ENCODE measurements around the gene RPP25L. TPM values are rescaled to one million over a fixed set of nuclear protein-coding genes. Genes with fewer than 3 reads are reported as not detected.

The RPP25L gene
- total RNA-seq, 2 donors from 2014 or later = 52.1 to 53.2 TPM

DNA sequence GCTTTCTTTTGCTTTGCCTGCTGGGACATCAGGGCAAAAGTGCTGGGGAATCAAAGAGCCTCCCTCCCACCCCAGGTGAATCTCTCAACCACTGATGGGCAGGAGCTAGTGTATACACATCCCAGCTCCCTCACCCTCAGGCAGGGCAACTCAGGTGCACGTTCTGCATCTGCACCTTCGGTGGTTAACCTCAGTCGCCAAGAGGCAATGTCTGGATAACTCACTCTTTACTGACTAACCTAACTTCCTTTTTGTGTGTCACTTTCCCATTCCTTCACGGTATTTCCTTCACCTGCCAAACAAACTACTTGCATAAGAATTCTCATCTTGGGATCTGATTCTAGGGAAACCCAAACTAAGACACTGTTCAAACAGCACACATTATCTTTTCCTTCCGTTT lies 48.6 kb downstream of the RPP25L start:
- WGBS = 83% methylated on average over 5 of the region's 5 CpGs
- intact Hi-C loops (cut with DNase I) = no loop called here
- Histone ChIP-seq H3K36me3 (no peaks in the 10 kb centered on the region), H3K9me3 (no peaks in the 10 kb centered on the region), H3K4me1 (replicated peaks) (no peaks in the 10 kb centered on the region), H3K27me3 (replicated peaks; ENCODE audit: insufficient read depth) (no peaks in the 10 kb centered on the region), H3K4me3 (no peak overlapping the region), H3K27ac (no peak overlapping the region)
- TF ChIP-seq POLR2A (IDR thresholded peaks at IDR 0.05) = no peak
- TF ChIP-seq POLR2AphosphoS5 (IDR thresholded peaks at IDR 0.05) = no peak
- TF ChIP-seq, protein P1, sequence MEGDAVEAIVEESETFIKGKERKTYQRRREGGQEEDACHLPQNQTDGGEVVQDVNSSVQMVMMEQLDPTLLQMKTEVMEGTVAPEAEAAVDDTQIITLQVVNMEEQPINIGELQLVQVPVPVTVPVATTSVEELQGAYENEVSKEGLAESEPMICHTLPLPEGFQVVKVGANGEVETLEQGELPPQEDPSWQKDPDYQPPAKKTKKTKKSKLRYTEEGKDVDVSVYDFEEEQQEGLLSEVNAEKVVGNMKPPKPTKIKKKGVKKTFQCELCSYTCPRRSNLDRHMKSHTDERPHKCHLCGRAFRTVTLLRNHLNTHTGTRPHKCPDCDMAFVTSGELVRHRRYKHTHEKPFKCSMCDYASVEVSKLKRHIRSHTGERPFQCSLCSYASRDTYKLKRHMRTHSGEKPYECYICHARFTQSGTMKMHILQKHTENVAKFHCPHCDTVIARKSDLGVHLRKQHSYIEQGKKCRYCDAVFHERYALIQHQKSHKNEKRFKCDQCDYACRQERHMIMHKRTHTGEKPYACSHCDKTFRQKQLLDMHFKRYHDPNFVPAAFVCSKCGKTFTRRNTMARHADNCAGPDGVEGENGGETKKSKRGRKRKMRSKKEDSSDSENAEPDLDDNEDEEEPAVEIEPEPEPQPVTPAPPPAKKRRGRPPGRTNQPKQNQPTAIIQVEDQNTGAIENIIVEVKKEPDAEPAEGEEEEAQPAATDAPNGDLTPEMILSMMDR (IDR thresholded peaks at IDR 0.05) = no peak
- no peak for DNase-seq (ENCODE audit: low spot score)

DNA sequence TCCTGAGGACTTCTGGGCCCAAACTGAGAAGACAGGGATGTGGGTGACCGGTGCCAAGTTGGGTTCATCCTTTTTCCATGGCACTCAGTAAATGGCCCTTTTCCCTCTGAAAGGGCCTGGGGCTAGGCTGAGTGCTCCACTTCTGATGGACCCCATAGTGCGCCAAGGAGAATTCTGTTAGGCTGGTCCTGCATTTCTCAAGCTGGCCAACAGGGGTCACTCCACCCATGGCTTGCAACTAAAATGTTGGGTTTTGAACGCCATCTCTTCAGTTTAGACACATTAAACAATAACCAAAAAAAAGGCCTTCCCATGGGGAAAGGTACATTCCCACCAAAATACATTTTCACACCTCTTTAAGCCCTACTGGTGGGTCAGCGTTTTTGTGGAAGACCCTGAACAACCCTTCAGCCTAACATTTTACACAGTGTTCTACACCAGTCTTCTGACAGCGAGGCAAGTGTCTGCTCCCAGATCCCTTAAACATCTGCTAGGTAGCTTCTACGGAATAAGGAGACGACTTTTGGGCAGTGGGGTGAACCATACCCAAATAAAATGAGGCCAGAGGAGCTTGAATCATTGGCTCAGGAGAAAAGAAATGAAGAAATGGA lies 49.7 kb downstream of the RPP25L start:
- no peak overlapping the region for H3K4me3 ChIP-seq
- TF ChIP-seq POLR2A (IDR thresholded peaks at IDR 0.05) (no peak), POLR2AphosphoS5 (IDR thresholded peaks at IDR 0.05) (no peak)
- TF ChIP-seq, protein P1 (IDR thresholded peaks at IDR 0.05) = no peak
- H3K36me3 ChIP-seq = no peaks in the 10 kb centered on the region
- H3K27me3 ChIP-seq (replicated peaks; ENCODE audit: insufficient read depth) = no peaks in the 10 kb centered on the region
- no peaks in the 10 kb centered on the region for H3K9me3 ChIP-seq
- H3K27ac ChIP-seq = no peak overlapping the region
- no peaks in the 10 kb centered on the region for H3K4me1 ChIP-seq (replicated peaks)
- intact Hi-C loops (cut with DNase I) = no loop called here
- 80% methylated on average over 7 of the region's 7 CpGs for WGBS
- DNase-seq (ENCODE audit: low spot score) = no peak

DNA sequence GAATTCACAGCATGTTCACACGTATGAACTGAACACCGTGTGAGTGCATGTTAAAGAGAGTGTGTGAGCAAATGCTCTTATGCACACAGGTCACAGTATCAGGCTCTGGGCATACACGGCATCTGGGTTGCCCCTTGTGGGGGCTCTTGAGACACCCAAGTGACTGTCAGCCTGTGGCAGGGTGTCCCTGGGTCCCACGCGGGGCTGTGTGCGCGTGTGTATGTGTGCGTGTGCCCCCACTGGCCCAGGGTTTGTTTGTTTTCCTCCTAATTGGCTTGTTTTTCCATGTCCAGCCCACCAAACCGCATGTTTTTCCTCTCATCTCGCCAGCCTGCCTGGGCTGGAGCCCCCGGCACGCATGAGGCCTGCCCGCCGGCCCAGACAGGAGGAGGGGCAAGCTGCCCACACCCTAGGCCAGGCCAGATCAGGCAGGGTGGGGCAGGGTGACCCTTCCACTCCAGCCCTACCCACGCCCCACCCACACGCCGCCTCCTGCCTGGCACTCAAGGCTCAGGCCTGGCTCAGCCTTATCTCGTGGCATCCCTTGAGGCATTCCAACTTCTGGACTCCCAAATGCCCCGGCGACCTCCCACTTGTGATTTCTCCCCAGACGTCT lies 51.2 kb downstream of the RPP25L start:
- TF ChIP-seq POLR2A (IDR thresholded peaks at IDR 0.05) (no peak), POLR2AphosphoS5 (IDR thresholded peaks at IDR 0.05) (no peak)
- TF ChIP-seq, protein P1 (IDR thresholded peaks at IDR 0.05) = no peak
- 75% methylated on average over 21 of the region's 21 CpGs for WGBS
- H3K9me3 ChIP-seq = no peaks in the 10 kb centered on the region
- no peak overlapping the region for H3K27ac ChIP-seq
- H3K27me3 ChIP-seq (replicated peaks; ENCODE audit: insufficient read depth) = no peaks in the 10 kb centered on the region
- no peak overlapping the region for H3K4me3 ChIP-seq
- no peaks in the 10 kb centered on the region for H3K4me1 ChIP-seq (replicated peaks)
- no peak for DNase-seq (ENCODE audit: low spot score)
- intact Hi-C loops (cut with DNase I) = no loop called here
- no peaks in the 10 kb centered on the region for H3K36me3 ChIP-seq

Small RNA genes within 50 kb of the gene (small RNA-seq; reads per million reads assigned to genes)
- 0 reads per million in 2 donors for gene CCL27

Other genes starting within 250 kb of the RPP25L start
- 1 to 10 TPM; 3.4 to 9.0 TPM for gene MYORG, start 235.2 kb downstream of the RPP25L start, total RNA-seq
- 10 to 100 TPM; 14.4 to 16.5 TPM for gene FAM219A, start 153.5 kb downstream of the RPP25L start, total RNA-seq
- 1 to 10 TPM in 1 of 2 donors, not detected in 1; 5.6 TPM for gene DNAI1, start 153.3 kb downstream of the RPP25L start, total RNA-seq
- 10 to 100 TPM; 20.9 to 28.2 TPM for gene ENHO, start 89.1 kb downstream of the RPP25L start, total RNA-seq
- 10 to 100 TPM in 1 of 2 donors, 1 to 10 TPM in 1; 2.7 to 13.3 TPM for gene CNTFR, start 22.4 kb downstream of the RPP25L start, total RNA-seq
- gene DCTN3, start 8.4 kb upstream of the RPP25L start, total RNA-seq = 100 to 1,000 TPM in 1 of 2 donors, 10 to 100 TPM in 1; 73.8 to 112 TPM
- 1 to 10 TPM in 1 of 2 donors, not detected in 1; 1.1 TPM for gene ARID3C, start 17.0 kb upstream of the RPP25L start, total RNA-seq
- 100 to 1,000 TPM; 103 to 142 TPM for gene SIGMAR1, start 25.7 kb upstream of the RPP25L start, total RNA-seq
- 10 to 100 TPM; 55.2 to 55.9 TPM for gene GALT, start 34.6 kb upstream of the RPP25L start, total RNA-seq
- gene IL11RA, start 40.1 kb upstream of the RPP25L start, total RNA-seq = 10 to 100 TPM; 25.8 to 73.5 TPM
- gene CCL27, start 50.6 kb upstream of the RPP25L start, total RNA-seq = not detected
- gene CCL19, start 79.2 kb upstream of the RPP25L start, total RNA-seq = 1 to 10 TPM in 1 of 2 donors, not detected in 1; 1.8 TPM
- gene CCL21, start 98.0 kb upstream of the RPP25L start, total RNA-seq = 10 to 100 TPM in 1 of 2 donors, 1 to 10 TPM in 1; 7.2 to 24.5 TPM